ENCODE measurements around the gene ANKRD13D. TPM values are rescaled to one million over a fixed set of nuclear protein-coding genes. Genes with fewer than 3 reads are reported as not detected.

ANKRD13D gene
- total and polyA plus RNA-seq, 12 donors, result 8.7 to 205 (median 40.4) TPM

GRCh38 chr11:67269401-67270255 lies 19.5 kb upstream of the ANKRD13D start:
- no peaks in the 10 kb centered on the region for H3K27me3 ChIP-seq
- H3K4me1 ChIP-seq (replicated peaks in 1 of 2), result peaks cover 51 to 76% of the 10 kb centered on the region in 2 donors
- no peak for TF ChIP-seq POLR2A (IDR thresholded peaks at IDR 0.05)
- no peak for TF ChIP-seq CTCF (IDR thresholded peaks at IDR 0.05)
- DNase-seq, result peak in 3 of 7 donors; percentile 19 to 31 (median 25)
- intact Hi-C loops (cut with DNase I), result loop anchor here in 1 of 2 donors (5.0 kb wide), 1 partner anchor 33 kb away; the partner anchor contains the start of gene SSH3
- peak overlapping the region; percentile 33 to 89 (median 48) for H3K27ac ChIP-seq
- 35 to 50% (median 43%) methylated on average over 8 to 15 of the region's 15 CpGs for WGBS, 4 donors
- peaks cover 0 to 7% of the 10 kb centered on the region in 2 donors for H3K36me3 ChIP-seq (replicated peaks in 1 of 2)
- H3K4me3 ChIP-seq, result peak overlapping the region in 1 of 4 donors; percentile 46
- no peaks in the 10 kb centered on the region for H3K9me3 ChIP-seq (replicated peaks in 1 of 3)

DNA sequence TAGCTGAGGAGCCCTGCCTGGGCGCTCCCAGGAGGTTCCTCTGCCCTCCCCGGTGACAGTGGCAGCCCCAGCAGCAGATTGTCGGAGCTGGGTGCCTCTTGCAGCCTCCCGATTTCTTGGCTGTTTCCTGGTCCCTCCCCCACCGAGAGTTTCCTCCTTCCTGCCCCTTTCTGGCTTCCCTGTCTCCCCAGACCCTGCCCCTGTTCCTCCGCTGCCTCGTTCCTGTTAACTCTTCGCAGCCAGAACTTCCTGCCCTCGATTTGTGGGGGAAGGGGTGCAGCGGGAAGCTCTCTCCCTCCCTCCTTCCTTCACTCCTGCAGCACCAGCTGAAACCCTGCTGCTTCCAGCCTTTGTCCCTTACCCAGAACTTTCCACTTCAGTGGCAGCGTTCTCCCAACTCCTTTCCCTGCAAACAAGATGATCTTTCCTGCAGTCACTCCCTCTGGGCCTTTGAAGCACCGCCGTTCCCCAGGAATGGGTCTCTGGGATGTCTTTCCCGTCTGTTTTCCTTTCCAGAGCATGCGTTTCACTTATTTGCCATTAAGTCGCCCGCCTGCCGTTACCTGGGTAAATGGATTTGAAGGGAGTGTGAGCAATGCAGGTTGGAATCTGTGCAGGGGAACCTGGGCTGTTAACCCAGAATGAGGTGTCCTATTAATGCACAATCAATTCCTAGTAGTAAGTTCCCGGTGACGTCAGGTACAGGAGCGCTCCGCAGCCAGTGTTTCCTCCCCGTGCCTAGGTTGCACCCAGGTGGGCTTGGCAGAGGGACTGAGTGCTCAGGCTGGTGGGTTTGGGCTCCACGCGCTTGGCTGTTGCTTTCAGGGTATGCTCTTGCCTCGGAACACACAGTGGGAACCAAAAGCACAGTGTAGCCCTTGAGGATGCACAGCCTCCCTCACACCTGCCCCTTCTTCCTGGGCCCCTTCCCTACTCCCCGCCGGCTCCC lies 18.6 kb upstream of the ANKRD13D start:
- WGBS, 4 donors, result 52 to 60% (median 57%) methylated on average over 21 to 28 of the region's 28 CpGs

DNA sequence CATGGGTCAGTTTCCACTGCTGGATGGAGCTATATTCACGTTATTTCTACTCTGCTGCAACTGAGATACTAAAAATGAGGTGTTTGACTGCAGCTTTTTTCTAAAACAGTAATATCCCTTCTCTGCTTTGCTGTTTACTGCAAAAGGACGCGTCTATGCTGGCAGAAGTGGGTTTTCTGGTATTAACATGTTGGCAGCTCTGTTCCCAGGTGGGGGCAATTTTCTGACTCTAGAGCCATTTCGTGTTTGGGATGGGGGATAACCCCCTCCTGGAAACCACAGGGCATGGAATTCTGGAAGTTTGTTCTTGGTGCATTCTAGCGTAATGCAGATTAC lies 17.9 kb upstream of the ANKRD13D start:
- Histone ChIP-seq H3K4me3 (no peak overlapping the region), H3K4me1 (replicated peaks in 1 of 2) (peaks cover 61 to 91% of the 10 kb centered on the region in 2 donors), H3K27me3 (no peaks in the 10 kb centered on the region), H3K36me3 (replicated peaks in 1 of 2) (peaks cover 0 to 7% of the 10 kb centered on the region in 2 donors), H3K9me3 (replicated peaks in 1 of 3) (no peaks in the 10 kb centered on the region), H3K27ac (peak overlapping the region in 3 of 5 donors; percentile 23 to 89 (median 80))
- DNase-seq, result no peak
- TF ChIP-seq POLR2A (IDR thresholded peaks at IDR 0.05), result no peak
- TF ChIP-seq CTCF (IDR thresholded peaks at IDR 0.05), result no peak
- WGBS, 4 donors, result 56 to 68% (median 63%) methylated on average over 5 of the region's 5 CpGs
- intact Hi-C loops (cut with DNase I), result no loop called here

More for the DNA sequence above, 18.6 kb upstream of the ANKRD13D start:
- Histone ChIP-seq H3K27me3 (no peaks in the 10 kb centered on the region), H3K4me3 (peak overlapping the region in 1 of 4 donors; percentile 46), H3K9me3 (replicated peaks in 1 of 3) (no peaks in the 10 kb centered on the region), H3K27ac (peak overlapping the region in 4 of 5 donors; percentile 35 to 89 (median 64)), H3K36me3 (replicated peaks in 1 of 2) (peaks cover 0 to 7% of the 10 kb centered on the region in 2 donors), H3K4me1 (replicated peaks in 1 of 2) (peaks cover 60 to 85% of the 10 kb centered on the region in 2 donors)
- intact Hi-C loops (cut with DNase I), result no loop called here
- peak in 5 of 7 donors; percentile 46 to 58 (median 54) for DNase-seq
- TF ChIP-seq POLR2A (IDR thresholded peaks at IDR 0.05) (no peak), CTCF (IDR thresholded peaks at IDR 0.05) (no peak)
